H1 (cell line): ENCODE data around the gene NPAS4. TPM values are rescaled to one million over a fixed set of nuclear protein-coding genes. Genes with fewer than 3 reads are reported as not detected.

Source experiments
- BACH1 ChIP-seq: IDR thresholded peaks from 2 replicates; pipeline ENCODE4 v1.6.1; 2012; ENCODE audit warnings: low read length, improper control_type of control experiment
- BRCA1 ChIP-seq: IDR thresholded peaks from 2 replicates; pipeline ENCODE4 v1.6.1; 2012; ENCODE audit warnings: low read depth, low read length, improper control_type of control experiment
- CHD1 ChIP-seq: IDR thresholded peaks from 2 replicates; pipeline ENCODE4 v1.6.1; 2012; ENCODE audit warnings: low read depth, low read length, improper control_type of control experiment
- FOSL1 ChIP-seq: IDR thresholded peaks from 2 replicates; pipeline ENCODE4 v1.6.1; 2011; ENCODE audit warnings: mild to moderate bottlenecking, low read depth, low read length, moderate library complexity; ENCODE audit not compliant: insufficient read depth
- NRF1 ChIP-seq: IDR thresholded peaks from 2 replicates; pipeline ENCODE4 v1.6.1; 2011; ENCODE audit warnings: mild to moderate bottlenecking, low read depth, low read length, improper control_type of control experiment
- RAD21 ChIP-seq, 2 experiments: IDR thresholded peaks in 1 of 2; conservative IDR thresholded peaks in 1 of 2; 2 replicates each; pipeline ENCODE4 v1.6.1; 2011; ENCODE audit warnings: low read depth in 2 of 2, low read length in 2 of 2, improper control_type of control experiment in 1 of 2, inconsistent platforms in 1 of 2, mild to moderate bottlenecking in 1 of 2, moderate library complexity in 1 of 2
- SRF ChIP-seq: IDR thresholded peaks from 2 replicates; pipeline ENCODE4 v1.6.1; 2011; ENCODE audit warnings: mild to moderate bottlenecking, low read depth, low read length, moderate library complexity
- polyA plus RNA-seq, 7 experiments: library from polyadenylated mRNA; depleted of rRNA in 3 of 7; stranded (reverse) in 5 of 7; unstranded in 2 of 7; fragments of >200 nt in 5 of 7; fragments of 200-250 nt in 2 of 7; gene quantifications; 1 replicate in 5 of 7; 2 replicates in 1 of 7; 4 replicates in 1 of 7; pipeline versions ENCODE4 v1.2.1 to v1.2.3, GENCODE V29; 2011 to 2013; ENCODE audit warnings: missing spikeins in 2 of 7, mixed read lengths in 2 of 7
- total RNA-seq: library from RNA; stranded (reverse); fragmentation: NEBNext Ultra II Directional; extraction: Animal tissue kit (Norgen Biotek cat#: 25700); gene quantifications from 2 replicates; pipeline ENCODE4 v1.2.1, GENCODE V29; 2021

NPAS4 gene
- total and polyA plus RNA-seq, 2 of the 8 experiments (the other 6 are each of a cell fraction or from before 2014, with no cell fraction given): 0.73 to 0.99 TPM

DNA sequence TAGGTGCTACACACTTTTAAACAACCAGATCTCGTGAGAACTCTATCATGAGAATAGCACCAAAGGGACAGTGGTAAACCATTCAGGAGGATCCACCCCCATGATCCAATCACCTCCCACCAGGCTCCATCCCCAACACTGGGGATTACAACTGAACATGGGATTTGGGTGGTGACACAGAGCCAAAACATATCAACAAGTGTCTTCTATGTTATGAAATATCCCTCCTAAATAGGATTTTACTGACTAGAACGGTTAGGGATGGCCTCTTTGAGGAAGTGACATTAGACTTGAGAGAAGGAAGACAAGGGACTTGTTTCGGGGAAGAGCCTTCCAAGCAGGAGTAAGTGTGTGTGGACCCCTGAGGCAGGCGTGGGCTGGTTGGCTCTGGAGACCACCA lies 29.7 kb downstream of the NPAS4 start (continued):
- TF ChIP-seq NRF1: no peak
- TF ChIP-seq FOSL1: no peak
- no peak for TF ChIP-seq CHD1
- no peak for TF ChIP-seq SRF
- TF ChIP-seq BACH1: no peak
- no peak for TF ChIP-seq BRCA1
- no peak for TF ChIP-seq RAD21 (IDR thresholded peaks at IDR 0.05 in 1 of 2, conservative IDR thresholded peaks at IDR 0.05 in 1 of 2; ENCODE audit: low read depth in 2 of 2, low read length in 2 of 2)
- TF ChIP-seq, all 59 proteins: peak for 0
